AG04450 (cell line): Measurements from ENCODE around the gene RAB35. TPM values are rescaled to one million over a fixed set of nuclear protein-coding genes. Genes with fewer than 3 reads are reported as not detected.

Experiments used
- CTCF ChIA-PET: fragments of 300-600, 350-600 bp; formaldehyde crosslinking; extraction: SDS; loops from one replicate; lab custom pipeline; 2022; ENCODE audit warnings: antibody characterized with exemption, inconsistent platforms; lab: Charles Lee
- POLR2A ChIA-PET: fragments of 350-600 bp; formaldehyde crosslinking; extraction: SDS; loops from one replicate; lab custom pipeline; 2021; ENCODE audit warnings: antibody characterized with exemption, inconsistent platforms; lab: Yijun Ruan, JAX
- DNase-seq: peaks from one replicate; pipeline ENCODE4 v3.0.0-alpha.2; 2011; ENCODE audit warnings: low read depth, low spot score
- H3K27ac ChIP-seq: one replicate; pipeline ENCODE4 v1.5.1; 2012; ENCODE audit warnings: low read depth, low read length, control low read depth
- H3K27me3 ChIP-seq: one replicate; pipeline ENCODE4 v1.6.0; 2012; ENCODE audit warnings: low read length; ENCODE audit not compliant: control insufficient read depth, insufficient read depth
- H3K4me3 ChIP-seq: 2 replicates; pipeline ENCODE4 v1.5.1; 2011; ENCODE audit warnings: mild to moderate bottlenecking, low read depth, low read length, control low read depth
- H3K9me3 ChIP-seq: 2 replicates; pipeline ENCODE4 v1.5.1; 2012; ENCODE audit warnings: low read length; ENCODE audit not compliant: control insufficient read depth, insufficient read depth
- polyA plus RNA-seq: library from polyadenylated mRNA; depleted of rRNA; stranded (reverse); fragments of >200 nt; gene quantifications from 2 replicates; pipeline ENCODE4 v1.2.3, GENCODE V29; 2011
- TF ChIP-seq, protein P1 (sequence below): IDR thresholded peaks from 2 replicates; pipeline ENCODE4 v1.5.1; 2011; ENCODE audit warnings: low read depth, low read length, control low read depth, inconsistent platforms

RAB35 gene
- polyA plus RNA-seq, 1 experiment: 64.9 TPM

DNA sequence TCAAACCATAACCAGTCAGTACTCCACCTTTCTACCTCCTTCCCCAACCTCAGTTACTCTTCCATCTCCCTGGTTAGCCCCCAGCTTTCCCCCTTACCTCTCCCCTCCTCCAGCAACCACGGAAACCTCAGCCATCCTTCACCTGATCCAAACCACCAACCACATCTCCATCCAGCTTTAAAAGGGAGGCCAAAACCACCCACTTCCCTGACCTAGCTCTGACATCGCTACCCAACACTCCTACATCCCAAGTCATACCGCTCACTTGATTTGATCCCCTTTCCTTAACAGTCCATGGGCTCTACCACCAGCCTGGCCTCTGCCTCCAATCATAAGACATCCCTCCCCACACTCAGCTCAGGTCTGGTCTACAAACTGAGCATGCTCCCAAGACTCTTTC, 1.5 kb downstream of the RAB35 start:
- no peak for DNase-seq
- H3K27ac ChIP-seq: no peak overlapping the region
- no peaks in the 10 kb centered on the region for H3K27me3 ChIP-seq
- TF ChIP-seq, protein P1, sequence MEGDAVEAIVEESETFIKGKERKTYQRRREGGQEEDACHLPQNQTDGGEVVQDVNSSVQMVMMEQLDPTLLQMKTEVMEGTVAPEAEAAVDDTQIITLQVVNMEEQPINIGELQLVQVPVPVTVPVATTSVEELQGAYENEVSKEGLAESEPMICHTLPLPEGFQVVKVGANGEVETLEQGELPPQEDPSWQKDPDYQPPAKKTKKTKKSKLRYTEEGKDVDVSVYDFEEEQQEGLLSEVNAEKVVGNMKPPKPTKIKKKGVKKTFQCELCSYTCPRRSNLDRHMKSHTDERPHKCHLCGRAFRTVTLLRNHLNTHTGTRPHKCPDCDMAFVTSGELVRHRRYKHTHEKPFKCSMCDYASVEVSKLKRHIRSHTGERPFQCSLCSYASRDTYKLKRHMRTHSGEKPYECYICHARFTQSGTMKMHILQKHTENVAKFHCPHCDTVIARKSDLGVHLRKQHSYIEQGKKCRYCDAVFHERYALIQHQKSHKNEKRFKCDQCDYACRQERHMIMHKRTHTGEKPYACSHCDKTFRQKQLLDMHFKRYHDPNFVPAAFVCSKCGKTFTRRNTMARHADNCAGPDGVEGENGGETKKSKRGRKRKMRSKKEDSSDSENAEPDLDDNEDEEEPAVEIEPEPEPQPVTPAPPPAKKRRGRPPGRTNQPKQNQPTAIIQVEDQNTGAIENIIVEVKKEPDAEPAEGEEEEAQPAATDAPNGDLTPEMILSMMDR: no peak
- no peaks in the 10 kb centered on the region; the same call in 1 of the 2 replicates for H3K9me3 ChIP-seq
- H3K4me3 ChIP-seq: peak overlapping the region; percentile 97
- POLR2A ChIA-PET: interaction anchor here (1.0 to 3.8 kb wide), 2 partner anchors 85 to 176 kb away, joined by 12 to 34 read pairs; partner anchors contain the start of genes RNU4-2 and RPLP0
- CTCF ChIA-PET: no interaction called here

DNA sequence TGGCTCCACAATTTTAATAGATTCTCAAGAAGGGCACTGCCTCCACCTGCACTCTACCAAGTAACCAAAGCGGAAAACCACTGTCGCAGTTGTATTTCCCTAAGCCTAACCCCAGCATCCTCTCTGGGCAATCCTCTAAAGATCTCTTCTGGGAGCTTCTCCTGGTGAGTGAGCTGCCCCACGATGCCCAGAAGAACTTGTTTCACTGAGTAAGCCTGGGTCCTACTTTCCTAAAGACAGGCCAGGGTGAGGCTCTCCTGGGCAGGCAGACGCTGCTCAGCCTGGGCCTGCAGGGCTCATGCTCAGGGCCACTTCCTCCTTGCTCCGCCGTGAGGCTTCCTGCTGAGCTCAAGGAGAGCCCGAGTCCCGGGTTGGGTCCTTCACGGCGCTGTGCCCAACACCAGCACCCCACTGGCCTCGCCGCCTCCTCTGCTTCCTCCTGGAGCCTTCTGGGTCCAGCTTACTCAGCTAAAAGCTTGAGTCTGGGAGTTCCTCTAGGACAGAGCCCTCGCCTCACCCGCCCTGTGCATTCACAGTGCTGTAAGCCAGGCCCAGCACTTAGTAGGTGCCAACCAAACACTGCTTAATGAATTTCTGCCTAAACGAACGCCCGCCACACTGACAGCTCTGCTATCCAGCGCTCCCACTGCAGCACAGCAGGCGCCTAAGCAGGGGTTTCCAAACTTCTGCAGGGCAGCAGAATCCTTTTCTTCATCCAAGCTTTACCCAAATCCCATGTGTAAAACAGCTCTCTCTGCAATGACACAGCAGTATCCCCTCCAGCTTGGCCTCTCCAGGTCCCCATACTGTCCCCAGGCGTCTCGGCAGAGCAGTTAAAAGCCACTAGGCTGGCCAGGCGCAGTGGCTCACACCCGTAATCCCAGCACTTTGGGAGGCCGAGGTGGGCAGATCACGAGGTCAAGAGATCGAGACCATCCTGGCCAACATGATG, 5.7 kb downstream of the RAB35 start:
- Histone ChIP-seq H3K9me3 (no peaks in the 10 kb centered on the region), H3K27me3 (no peaks in the 10 kb centered on the region), H3K4me3 (no peak overlapping the region), H3K27ac (no peak overlapping the region)
- TF ChIP-seq, protein P1: no peak
- CTCF ChIA-PET: no interaction called here
- POLR2A ChIA-PET: no interaction called here
- no peak for DNase-seq

- no peak for DNase-seq
- Histone ChIP-seq H3K4me3 (no peak overlapping the region), H3K27ac (no peak overlapping the region), H3K27me3 (no peaks in the 10 kb centered on the region), H3K9me3 (no peaks in the 10 kb centered on the region)
- ChIA-PET CTCF (no interaction called here), POLR2A (interaction anchor here (0.6 to 1.6 kb wide), 3 partner anchors 39 to 333 kb away, joined by 3 to 4 read pairs (median 4); partner anchors contain the start of gene RPLP0)
- TF ChIP-seq, protein P1: no peak
These were observed 6.8 kb downstream of the RAB35 start for GRCh38 chr12:120109570-120110267.

GRCh38 chr12:120106151-120106550, 10.4 kb downstream of the RAB35 start:
- no peaks in the 10 kb centered on the region for H3K27me3 ChIP-seq
- POLR2A ChIA-PET: no interaction called here
- no peak for DNase-seq
- no peaks in the 10 kb centered on the region; the same call in 1 of the 2 replicates for H3K9me3 ChIP-seq
- H3K4me3 ChIP-seq: no peak overlapping the region
- TF ChIP-seq, protein P1: no peak
- CTCF ChIA-PET: no interaction called here
- H3K27ac ChIP-seq: no peak overlapping the region
